ENCODE measurements around the gene BAD. TPM values are rescaled to one million over a fixed set of nuclear protein-coding genes. Genes with fewer than 3 reads are reported as not detected.

BAD gene
- total RNA-seq, 1 donor: 26.7 TPM

GRCh38 chr11:64241491-64242374, 42.7 kb downstream of the BAD start:
- Histone ChIP-seq H3K4me1 (ENCODE audit: insufficient read depth, low read length) (peaks cover 69% of the 10 kb centered on the region), H3K27me3 (ENCODE audit: insufficient read depth, low read length) (no peaks in the 10 kb centered on the region), H3K9me3 (ENCODE audit: low read depth, low read length) (no peaks in the 10 kb centered on the region), H3K4me3 (ENCODE audit: low read length) (peak overlapping the region; percentile 71)

GRCh38 chr11:64241241-64241490, 43.3 kb downstream of the BAD start:
- no peaks in the 10 kb centered on the region for H3K27me3 ChIP-seq (ENCODE audit: insufficient read depth, low read length)
- peaks cover 69% of the 10 kb centered on the region for H3K4me1 ChIP-seq (ENCODE audit: insufficient read depth, low read length)
- no peaks in the 10 kb centered on the region for H3K9me3 ChIP-seq (ENCODE audit: low read depth, low read length)
- peak overlapping the region; percentile 71 for H3K4me3 ChIP-seq (ENCODE audit: low read length)

- H3K9me3 ChIP-seq (ENCODE audit: low read depth, low read length): no peaks in the 10 kb centered on the region
- H3K27me3 ChIP-seq (ENCODE audit: insufficient read depth, low read length): no peaks in the 10 kb centered on the region
- H3K4me1 ChIP-seq (ENCODE audit: insufficient read depth, low read length): peaks cover 69% of the 10 kb centered on the region
- H3K4me3 ChIP-seq (ENCODE audit: low read length): peak within 1 kb of the TSS; percentile 71
Observed at GRCh38 chr11:64240435-64241240, 43.8 kb downstream of the BAD start, which contains the start of gene FKBP2. Gene FKBP2, plus strand, starts transcription at chr11:64241095. Its CDS starts 1,293 bp downstream, at chr11:64242388.

GRCh38 chr11:64239662-64240434, 44.6 kb downstream of the BAD start:
- Histone ChIP-seq H3K4me3 (ENCODE audit: low read length) (peak overlapping the region; percentile 71), H3K27me3 (ENCODE audit: insufficient read depth, low read length) (no peaks in the 10 kb centered on the region), H3K9me3 (ENCODE audit: low read depth, low read length) (no peaks in the 10 kb centered on the region), H3K4me1 (ENCODE audit: insufficient read depth, low read length) (peaks cover 69% of the 10 kb centered on the region)

- no peaks in the 10 kb centered on the region for H3K9me3 ChIP-seq (ENCODE audit: low read depth, low read length)
- peaks cover 70% of the 10 kb centered on the region for H3K4me1 ChIP-seq (ENCODE audit: insufficient read depth, low read length)
- H3K27me3 ChIP-seq (ENCODE audit: insufficient read depth, low read length): no peaks in the 10 kb centered on the region
- no peak overlapping the region for H3K4me3 ChIP-seq (ENCODE audit: low read length)
Observed at GRCh38 chr11:64238999-64239398, 45.5 kb downstream of the BAD start.

- Histone ChIP-seq H3K4me3 (ENCODE audit: low read length) (no peak overlapping the region), H3K4me1 (ENCODE audit: insufficient read depth, low read length) (peaks cover 70% of the 10 kb centered on the region), H3K9me3 (ENCODE audit: low read depth, low read length) (no peaks in the 10 kb centered on the region), H3K27me3 (ENCODE audit: insufficient read depth, low read length) (no peaks in the 10 kb centered on the region)
Observed at GRCh38 chr11:64238076-64238475, 46.4 kb downstream of the BAD start.

GRCh38 chr11:64237484-64237951, 46.9 kb downstream of the BAD start:
- no peaks in the 10 kb centered on the region for H3K9me3 ChIP-seq (ENCODE audit: low read depth, low read length)
- H3K4me3 ChIP-seq (ENCODE audit: low read length): no peak overlapping the region
- peaks cover 67% of the 10 kb centered on the region for H3K4me1 ChIP-seq (ENCODE audit: insufficient read depth, low read length)
- H3K27me3 ChIP-seq (ENCODE audit: insufficient read depth, low read length): no peaks in the 10 kb centered on the region

GRCh38 chr11:64235437-64236161, 48.9 kb downstream of the BAD start:
- no peaks in the 10 kb centered on the region for H3K27me3 ChIP-seq (ENCODE audit: insufficient read depth, low read length)
- H3K4me3 ChIP-seq (ENCODE audit: low read length): peak overlapping the region; percentile 42
- peaks cover 76% of the 10 kb centered on the region for H3K4me1 ChIP-seq (ENCODE audit: insufficient read depth, low read length)
- no peaks in the 10 kb centered on the region for H3K9me3 ChIP-seq (ENCODE audit: low read depth, low read length)

GRCh38 chr11:64234647-64235379, 49.7 kb downstream of the BAD start:
- Histone ChIP-seq H3K4me3 (ENCODE audit: low read length) (peak overlapping the region; percentile 42), H3K9me3 (ENCODE audit: low read depth, low read length) (no peaks in the 10 kb centered on the region), H3K27me3 (ENCODE audit: insufficient read depth, low read length) (no peaks in the 10 kb centered on the region), H3K4me1 (ENCODE audit: insufficient read depth, low read length) (peaks cover 72% of the 10 kb centered on the region)

- Histone ChIP-seq H3K4me3 (ENCODE audit: low read length) (peak within 1 kb of the TSS; percentile 42), H3K4me1 (ENCODE audit: insufficient read depth, low read length) (peaks cover 72% of the 10 kb centered on the region), H3K27me3 (ENCODE audit: insufficient read depth, low read length) (no peaks in the 10 kb centered on the region), H3K9me3 (ENCODE audit: low read depth, low read length) (no peaks in the 10 kb centered on the region)
Observed at GRCh38 chr11:64233913-64234586, 50.4 kb downstream of the BAD start, which contains the start of gene VEGFB. Gene VEGFB, plus strand, starts transcription at chr11:64234584. Its CDS starts 250 bp downstream, at chr11:64234834.

GRCh38 chr11:64232967-64233315, 51.5 kb downstream of the BAD start:
- Histone ChIP-seq H3K4me1 (ENCODE audit: insufficient read depth, low read length) (peaks cover 65% of the 10 kb centered on the region), H3K27me3 (ENCODE audit: insufficient read depth, low read length) (no peaks in the 10 kb centered on the region), H3K9me3 (ENCODE audit: low read depth, low read length) (no peaks in the 10 kb centered on the region), H3K4me3 (ENCODE audit: low read length) (no peak overlapping the region)

GRCh38 chr11:64232182-64232966, 52.1 kb downstream of the BAD start:
- Histone ChIP-seq H3K4me3 (ENCODE audit: low read length) (no peak overlapping the region), H3K4me1 (ENCODE audit: insufficient read depth, low read length) (peaks cover 65% of the 10 kb centered on the region)

GRCh38 chr11:64231546-64231945, 52.9 kb downstream of the BAD start:
- H3K27me3 ChIP-seq (ENCODE audit: insufficient read depth, low read length): no peaks in the 10 kb centered on the region
- H3K4me1 ChIP-seq (ENCODE audit: insufficient read depth, low read length): peaks cover 72% of the 10 kb centered on the region
- H3K9me3 ChIP-seq (ENCODE audit: low read depth, low read length): no peaks in the 10 kb centered on the region
- no peak overlapping the region for H3K4me3 ChIP-seq (ENCODE audit: low read length)

More at GRCh38 chr11:64232182-64232966, 52.1 kb downstream of the BAD start:
- H3K27me3 ChIP-seq (ENCODE audit: insufficient read depth, low read length): no peaks in the 10 kb centered on the region
- H3K9me3 ChIP-seq (ENCODE audit: low read depth, low read length): no peaks in the 10 kb centered on the region
